ENCODE data around the gene ENOX2. TPM values are rescaled to one million over a fixed set of nuclear protein-coding genes. Genes with fewer than 3 reads are reported as not detected.

The ENOX2 gene
- total RNA-seq, 5 donors from 2014 or later (not counting 1 experiment from before 2014, with no cell fraction given) = 10.4 to 17.1 (median 13.5) TPM

- 80% methylated on average over 1 of the region's 3 CpGs for WGBS (ENCODE audit: insufficient coverage)
- no peak for ATAC-seq (replicated peaks in 1 of 4)
- Mint-ChIP-seq H3K36me3 (peaks cover 8% of the 10 kb centered on the region), H3K27ac (no peak overlapping the region), H3K4me1 (no peaks in the 10 kb centered on the region), H3K27me3 (peaks cover 0 to 5% of the 10 kb centered on the region in 2 donors), H3K9me3 (no peaks in the 10 kb centered on the region), H3K4me3 (no peak overlapping the region)
- ChIA-PET CTCF (no interaction called here), POLR2A (interaction anchor here in 1 of 2 donors (0.7 kb wide), 1 partner anchor 1376 kb away, joined by 3 read pairs; no protein-coding TSS in a partner anchor)
- H3K36me3 ChIP-seq (ENCODE audit: control insufficient read depth in 2 of 2, extremely low read depth in 1 of 2, insufficient read depth in 1 of 2, low read length in 1 of 2) = no peaks in the 10 kb centered on the region
- no peaks in the 10 kb centered on the region for H3K27me3 ChIP-seq (replicated peaks in 1 of 2; ENCODE audit: control insufficient read depth in 2 of 2, extremely low read depth in 1 of 2, insufficient read depth in 2 of 2, low read length in 1 of 2)
- no peaks in the 10 kb centered on the region for H3K4me1 ChIP-seq (ENCODE audit: control insufficient read depth in 1 of 2, extremely low read depth in 1 of 2, insufficient read depth in 2 of 2, low read length in 2 of 2)
- H3K9me3 ChIP-seq = no peaks in the 10 kb centered on the region
- DNase-seq = no peak
- no peak overlapping the region for H3K4me3 ChIP-seq (ENCODE audit: control insufficient read depth in 1 of 2, extremely low read depth in 1 of 2, low read length in 1 of 2)
- no peak overlapping the region for H3K27ac ChIP-seq (ENCODE audit: low read length)
Measured at GRCh38 chrX:130746077-130746476, 156.9 kb downstream of the ENOX2 start.

- Histone ChIP-seq H3K9me3 (no peaks in the 10 kb centered on the region), H3K4me1 (ENCODE audit: control insufficient read depth in 1 of 2, extremely low read depth in 1 of 2, insufficient read depth in 2 of 2, low read length in 2 of 2) (no peaks in the 10 kb centered on the region), H3K27ac (ENCODE audit: low read length) (no peak overlapping the region), H3K27me3 (replicated peaks in 1 of 2; ENCODE audit: control insufficient read depth in 2 of 2, extremely low read depth in 1 of 2, insufficient read depth in 2 of 2, low read length in 1 of 2) (no peaks in the 10 kb centered on the region), H3K36me3 (ENCODE audit: control insufficient read depth in 2 of 2, extremely low read depth in 1 of 2, insufficient read depth in 1 of 2, low read length in 1 of 2) (no peaks in the 10 kb centered on the region), H3K4me3 (ENCODE audit: control insufficient read depth in 1 of 2, extremely low read depth in 1 of 2, low read length in 1 of 2) (no peak overlapping the region)
- no CpG with 5 or more reads among the region's 4 CpGs for WGBS (ENCODE audit: insufficient coverage)
- H3K9me3 Mint-ChIP-seq = no peaks in the 10 kb centered on the region
- POLR2A ChIA-PET = no interaction called here
- H3K27me3 Mint-ChIP-seq = peaks cover 0 to 5% of the 10 kb centered on the region in 2 donors
- no peak for ATAC-seq (replicated peaks in 1 of 4)
- H3K36me3 Mint-ChIP-seq = peaks cover 16% of the 10 kb centered on the region
- no peak for DNase-seq
- no peak overlapping the region for H3K4me3 Mint-ChIP-seq
- no peaks in the 10 kb centered on the region for H3K4me1 Mint-ChIP-seq
- CTCF ChIA-PET = no interaction called here
- no peak overlapping the region for H3K27ac Mint-ChIP-seq
Measured at GRCh38 chrX:130741584-130741983, 161.4 kb downstream of the ENOX2 start.

- Mint-ChIP-seq H3K27me3 (peaks cover 0 to 5% of the 10 kb centered on the region in 2 donors), H3K36me3 (peaks cover 12% of the 10 kb centered on the region), H3K4me1 (no peaks in the 10 kb centered on the region), H3K27ac (no peak overlapping the region), H3K4me3 (no peak overlapping the region), H3K9me3 (no peaks in the 10 kb centered on the region)
- ChIA-PET POLR2A (no interaction called here), CTCF (no interaction called here)
- Histone ChIP-seq H3K4me3 (ENCODE audit: control insufficient read depth in 1 of 2, extremely low read depth in 1 of 2, low read length in 1 of 2) (no peak overlapping the region), H3K27me3 (replicated peaks in 1 of 2; ENCODE audit: control insufficient read depth in 2 of 2, extremely low read depth in 1 of 2, insufficient read depth in 2 of 2, low read length in 1 of 2) (no peaks in the 10 kb centered on the region), H3K27ac (ENCODE audit: low read length) (no peak overlapping the region), H3K9me3 (no peaks in the 10 kb centered on the region), H3K4me1 (ENCODE audit: control insufficient read depth in 1 of 2, extremely low read depth in 1 of 2, insufficient read depth in 2 of 2, low read length in 2 of 2) (no peaks in the 10 kb centered on the region), H3K36me3 (ENCODE audit: control insufficient read depth in 2 of 2, extremely low read depth in 1 of 2, insufficient read depth in 1 of 2, low read length in 1 of 2) (no peaks in the 10 kb centered on the region)
- no CpG with 5 or more reads among the region's 3 CpGs for WGBS (ENCODE audit: insufficient coverage)
- DNase-seq (no peak), ATAC-seq (replicated peaks in 1 of 4) (no peak)
Measured at GRCh38 chrX:130741151-130741550, 161.9 kb downstream of the ENOX2 start.

GRCh38 chrX:130738638-130739195 is 164.3 kb downstream of the ENOX2 start:
- POLR2A ChIA-PET = no interaction called here
- CTCF ChIA-PET = no interaction called here

DNA sequence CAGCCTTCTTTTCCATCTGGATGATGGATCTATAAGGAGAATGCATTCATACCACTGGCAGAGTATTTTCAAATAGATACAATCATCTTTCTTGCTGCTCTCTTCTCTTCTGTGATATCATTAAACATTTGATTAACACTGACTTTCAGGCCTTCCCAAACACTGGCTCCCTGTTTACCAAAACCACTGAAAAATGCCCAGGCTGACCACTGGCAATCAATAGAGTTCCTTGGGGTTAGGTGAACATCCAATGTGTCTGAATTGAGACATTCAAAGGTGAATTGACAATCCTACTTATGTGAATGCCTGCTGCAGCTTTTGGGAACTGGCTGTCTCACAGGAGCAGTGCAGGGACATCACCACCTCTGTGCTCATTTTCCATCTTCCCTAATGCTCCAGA is 168.3 kb downstream of the ENOX2 start:
- Histone ChIP-seq H3K36me3 (ENCODE audit: control insufficient read depth in 2 of 2, extremely low read depth in 1 of 2, insufficient read depth in 1 of 2, low read length in 1 of 2) (no peaks in the 10 kb centered on the region), H3K4me1 (ENCODE audit: control insufficient read depth in 1 of 2, extremely low read depth in 1 of 2, insufficient read depth in 2 of 2, low read length in 2 of 2) (no peaks in the 10 kb centered on the region), H3K4me3 (ENCODE audit: control insufficient read depth in 1 of 2, extremely low read depth in 1 of 2, low read length in 1 of 2) (no peak overlapping the region), H3K27ac (ENCODE audit: low read length) (no peak overlapping the region), H3K27me3 (replicated peaks in 1 of 2; ENCODE audit: control insufficient read depth in 2 of 2, extremely low read depth in 1 of 2, insufficient read depth in 2 of 2, low read length in 1 of 2) (no peaks in the 10 kb centered on the region), H3K9me3 (peaks cover 6% of the 10 kb centered on the region)
- ChIA-PET CTCF (no interaction called here), POLR2A (no interaction called here)
- Mint-ChIP-seq H3K27me3 (peaks cover 0 to 4% of the 10 kb centered on the region in 2 donors), H3K9me3 (peaks cover 5 to 12% (median 12%) of the 10 kb centered on the region in 3 donors), H3K4me3 (no peak overlapping the region), H3K36me3 (peaks cover 25% of the 10 kb centered on the region), H3K27ac (no peak overlapping the region), H3K4me1 (no peaks in the 10 kb centered on the region)
- ATAC-seq (replicated peaks in 1 of 4) = no peak
- no peak for DNase-seq

More at GRCh38 chrX:130738638-130739195, 164.3 kb downstream of the ENOX2 start:
- H3K27me3 ChIP-seq (replicated peaks in 1 of 2; ENCODE audit: control insufficient read depth in 2 of 2, extremely low read depth in 1 of 2, insufficient read depth in 2 of 2, low read length in 1 of 2) = no peaks in the 10 kb centered on the region
- no peak overlapping the region for H3K4me3 ChIP-seq (ENCODE audit: control insufficient read depth in 1 of 2, extremely low read depth in 1 of 2, low read length in 1 of 2)
- DNase-seq (no peak), ATAC-seq (replicated peaks in 1 of 4) (no peak)
- H3K9me3 Mint-ChIP-seq = no peaks in the 10 kb centered on the region
- H3K27me3 Mint-ChIP-seq = peaks cover 0 to 2% of the 10 kb centered on the region in 2 donors
- H3K27ac ChIP-seq (ENCODE audit: low read length) = no peak overlapping the region
- WGBS (ENCODE audit: insufficient coverage) = no CpG with 5 or more reads among the region's 5 CpGs
- H3K9me3 ChIP-seq = no peaks in the 10 kb centered on the region
- H3K36me3 ChIP-seq (ENCODE audit: control insufficient read depth in 2 of 2, extremely low read depth in 1 of 2, insufficient read depth in 1 of 2, low read length in 1 of 2) = no peaks in the 10 kb centered on the region
- peaks cover 22% of the 10 kb centered on the region for H3K36me3 Mint-ChIP-seq
- H3K4me3 Mint-ChIP-seq = no peak overlapping the region
- H3K4me1 Mint-ChIP-seq = no peaks in the 10 kb centered on the region
- H3K27ac Mint-ChIP-seq = no peak overlapping the region
- H3K4me1 ChIP-seq (ENCODE audit: control insufficient read depth in 1 of 2, extremely low read depth in 1 of 2, insufficient read depth in 2 of 2, low read length in 2 of 2) = no peaks in the 10 kb centered on the region

DNA sequence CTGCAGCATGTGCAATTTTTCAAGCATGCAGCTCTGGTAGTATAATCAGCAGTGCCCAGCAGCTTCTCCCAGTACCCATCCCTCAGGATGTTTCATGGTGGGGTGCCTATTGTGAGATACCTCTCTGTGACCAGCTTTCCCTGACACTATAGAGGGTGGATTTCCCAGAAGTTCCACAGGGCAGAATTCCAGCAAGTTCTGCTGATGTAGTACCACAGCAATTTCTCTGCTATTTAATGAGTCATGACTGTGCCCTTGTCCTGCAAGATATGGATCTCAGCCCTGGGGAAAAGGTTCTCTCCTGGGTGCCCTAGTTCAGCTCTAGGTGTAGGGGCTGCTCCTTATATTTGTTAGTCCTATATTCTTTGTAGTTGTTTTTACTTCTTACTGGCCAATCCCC is 174.8 kb downstream of the ENOX2 start:
- no peaks in the 10 kb centered on the region for H3K4me1 Mint-ChIP-seq
- ChIA-PET POLR2A (no interaction called here), CTCF (no interaction called here)
- Histone ChIP-seq H3K4me1 (ENCODE audit: control insufficient read depth in 1 of 2, extremely low read depth in 1 of 2, insufficient read depth in 2 of 2, low read length in 2 of 2) (no peaks in the 10 kb centered on the region), H3K4me3 (ENCODE audit: control insufficient read depth in 1 of 2, extremely low read depth in 1 of 2, low read length in 1 of 2) (no peak overlapping the region), H3K27me3 (replicated peaks in 1 of 2; ENCODE audit: control insufficient read depth in 2 of 2, extremely low read depth in 1 of 2, insufficient read depth in 2 of 2, low read length in 1 of 2) (no peaks in the 10 kb centered on the region), H3K27ac (ENCODE audit: low read length) (no peak overlapping the region), H3K36me3 (ENCODE audit: control insufficient read depth in 2 of 2, extremely low read depth in 1 of 2, insufficient read depth in 1 of 2, low read length in 1 of 2) (no peaks in the 10 kb centered on the region), H3K9me3 (peaks cover 7% of the 10 kb centered on the region)
- H3K4me3 Mint-ChIP-seq = no peak overlapping the region
- peaks cover 0 to 4% of the 10 kb centered on the region in 2 donors for H3K27me3 Mint-ChIP-seq
- H3K9me3 Mint-ChIP-seq = peaks cover 10 to 23% (median 18%) of the 10 kb centered on the region in 3 donors
- no peak overlapping the region for H3K27ac Mint-ChIP-seq
- peaks cover 44% of the 10 kb centered on the region for H3K36me3 Mint-ChIP-seq
- DNase-seq (no peak), ATAC-seq (replicated peaks in 1 of 4) (no peak)

DNA sequence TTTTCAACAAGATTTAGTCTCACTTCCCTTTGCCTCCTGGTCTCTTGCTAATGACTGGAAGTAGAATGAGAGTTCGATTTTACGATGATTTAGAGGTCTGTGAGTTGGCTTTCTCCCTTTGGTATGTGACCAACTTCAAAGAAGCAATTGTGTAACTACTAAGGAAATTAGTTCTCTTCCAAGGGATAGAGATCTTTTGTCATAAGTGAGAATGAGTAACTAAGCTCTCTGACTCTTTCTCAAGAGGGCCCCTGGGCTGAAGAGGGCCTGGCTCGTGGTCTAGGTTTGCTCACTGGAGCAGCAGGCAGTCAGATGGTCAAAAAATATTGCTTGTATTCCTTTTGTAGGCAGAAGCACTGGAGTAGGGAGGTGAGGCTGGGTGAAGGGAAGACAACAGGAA is 176.3 kb downstream of the ENOX2 start:
- no peak overlapping the region for H3K4me3 ChIP-seq (ENCODE audit: control insufficient read depth in 1 of 2, extremely low read depth in 1 of 2, low read length in 1 of 2)
- H3K9me3 Mint-ChIP-seq = peaks cover 7 to 12% (median 10%) of the 10 kb centered on the region in 3 donors
- H3K27me3 Mint-ChIP-seq = no peaks in the 10 kb centered on the region
- H3K9me3 ChIP-seq = peaks cover 3% of the 10 kb centered on the region
- no peaks in the 10 kb centered on the region for H3K4me1 ChIP-seq (ENCODE audit: control insufficient read depth in 1 of 2, extremely low read depth in 1 of 2, insufficient read depth in 2 of 2, low read length in 2 of 2)
- ChIA-PET CTCF (no interaction called here), POLR2A (no interaction called here)
- no peak overlapping the region for H3K27ac ChIP-seq (ENCODE audit: low read length)
- H3K36me3 Mint-ChIP-seq = peaks cover 46% of the 10 kb centered on the region
- no peaks in the 10 kb centered on the region for H3K4me1 Mint-ChIP-seq
- H3K27ac Mint-ChIP-seq = no peak overlapping the region
- H3K27me3 ChIP-seq (replicated peaks in 1 of 2; ENCODE audit: control insufficient read depth in 2 of 2, extremely low read depth in 1 of 2, insufficient read depth in 2 of 2, low read length in 1 of 2) = no peaks in the 10 kb centered on the region
- H3K4me3 Mint-ChIP-seq = no peak overlapping the region
- no peaks in the 10 kb centered on the region for H3K36me3 ChIP-seq (ENCODE audit: control insufficient read depth in 2 of 2, extremely low read depth in 1 of 2, insufficient read depth in 1 of 2, low read length in 1 of 2)
- no peak for DNase-seq
- no CpG with 5 or more reads among the region's 3 CpGs for WGBS (ENCODE audit: insufficient coverage)
- no peak for ATAC-seq (replicated peaks in 1 of 4)

Measured in T-cell (primary cell).